BJ (cell line): ENCODE results near the gene TEX30. TPM values are rescaled to one million over a fixed set of nuclear protein-coding genes. Genes with fewer than 3 reads are reported as not detected.
"Not testable (repeated sequence)": the region's sequence is repeated elsewhere in the genome, so short reads cannot be mapped to it uniquely, and the experiment has no call there.

ENCODE experiments used
- CTCF ChIA-PET: fragments of 350-600 bp; formaldehyde crosslinking; extraction: SDS; loops from one replicate; lab custom pipeline; 2021; ENCODE audit warnings: antibody characterized with exemption, inconsistent platforms; lab: Yijun Ruan, JAX
- POLR2A ChIA-PET: fragments of 300-600 bp; sonication (Branson Sonifier 250); formaldehyde crosslinking; extraction: SDS; loops from one replicate; lab custom pipeline; 2021; ENCODE audit warnings: antibody characterized with exemption; lab: Charles Lee
- DNase-seq: peaks from one replicate; pipeline ENCODE4 v3.0.0-alpha.2; 2011; ENCODE audit warnings: low read depth
- H3K27me3 ChIP-seq: 2 replicates; pipeline ENCODE4 v1.6.0; 2011; ENCODE audit warnings: low read length; ENCODE audit not compliant: control insufficient read depth, insufficient read depth
- H3K36me3 ChIP-seq: 2 replicates; pipeline ENCODE4 v1.5.1; 2011; ENCODE audit warnings: low read length; ENCODE audit not compliant: control insufficient read depth, insufficient read depth
- H3K4me3 ChIP-seq: 2 replicates; pipeline ENCODE4 v1.5.1; 2011; ENCODE audit warnings: low read depth, mild to moderate bottlenecking, control low read depth, low read length
- polyA plus RNA-seq: library from polyadenylated mRNA; depleted of rRNA; stranded (reverse); fragments of >200 nt; gene quantifications from 2 replicates; pipeline ENCODE4 v1.2.3, GENCODE V29; 2011
- TF ChIP-seq, protein P1 (sequence below): IDR thresholded peaks from 2 replicates; pipeline ENCODE4 v1.5.1; 2011; ENCODE audit warnings: low read depth, mild to moderate bottlenecking, control low read depth, inconsistent platforms, low read length, moderate library complexity; ENCODE audit not compliant: insufficient read depth

TEX30 gene
- polyA plus RNA-seq, 1 experiment: 5.5 TPM

- TF ChIP-seq, protein P1, sequence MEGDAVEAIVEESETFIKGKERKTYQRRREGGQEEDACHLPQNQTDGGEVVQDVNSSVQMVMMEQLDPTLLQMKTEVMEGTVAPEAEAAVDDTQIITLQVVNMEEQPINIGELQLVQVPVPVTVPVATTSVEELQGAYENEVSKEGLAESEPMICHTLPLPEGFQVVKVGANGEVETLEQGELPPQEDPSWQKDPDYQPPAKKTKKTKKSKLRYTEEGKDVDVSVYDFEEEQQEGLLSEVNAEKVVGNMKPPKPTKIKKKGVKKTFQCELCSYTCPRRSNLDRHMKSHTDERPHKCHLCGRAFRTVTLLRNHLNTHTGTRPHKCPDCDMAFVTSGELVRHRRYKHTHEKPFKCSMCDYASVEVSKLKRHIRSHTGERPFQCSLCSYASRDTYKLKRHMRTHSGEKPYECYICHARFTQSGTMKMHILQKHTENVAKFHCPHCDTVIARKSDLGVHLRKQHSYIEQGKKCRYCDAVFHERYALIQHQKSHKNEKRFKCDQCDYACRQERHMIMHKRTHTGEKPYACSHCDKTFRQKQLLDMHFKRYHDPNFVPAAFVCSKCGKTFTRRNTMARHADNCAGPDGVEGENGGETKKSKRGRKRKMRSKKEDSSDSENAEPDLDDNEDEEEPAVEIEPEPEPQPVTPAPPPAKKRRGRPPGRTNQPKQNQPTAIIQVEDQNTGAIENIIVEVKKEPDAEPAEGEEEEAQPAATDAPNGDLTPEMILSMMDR: no peak
- no peak overlapping the region for H3K4me3 ChIP-seq
- H3K36me3 ChIP-seq: peaks cover 2% of the 10 kb centered on the region
- DNase-seq: no peak
- POLR2A ChIA-PET: no interaction called here
- CTCF ChIA-PET: no interaction called here
- H3K27me3 ChIP-seq: no peaks in the 10 kb centered on the region
Measured at GRCh38 chr13:102793611-102794355, 20.2 kb upstream of the TEX30 start.

GRCh38 chr13:102792396-102792795 is 18.8 kb upstream of the TEX30 start:
- ChIA-PET POLR2A (no interaction called here), CTCF (no interaction called here)
- Histone ChIP-seq H3K36me3 (peaks cover 2% of the 10 kb centered on the region), H3K27me3 (no peaks in the 10 kb centered on the region), H3K4me3 (no peak overlapping the region)
- DNase-seq: no peak
- TF ChIP-seq, protein P1: no peak

GRCh38 chr13:102788683-102789082 is 15.1 kb upstream of the TEX30 start:
- no peak for DNase-seq
- peaks cover 3% of the 10 kb centered on the region for H3K36me3 ChIP-seq
- no peak overlapping the region for H3K4me3 ChIP-seq
- POLR2A ChIA-PET: no interaction called here
- CTCF ChIA-PET: interaction anchor here (2.3 kb wide), 1 partner anchor 10 kb away, joined by 10 read pairs; the partner anchor contains the start of genes BIVM and POGLUT2
- no peaks in the 10 kb centered on the region for H3K27me3 ChIP-seq
- TF ChIP-seq, protein P1: no peak

DNA sequence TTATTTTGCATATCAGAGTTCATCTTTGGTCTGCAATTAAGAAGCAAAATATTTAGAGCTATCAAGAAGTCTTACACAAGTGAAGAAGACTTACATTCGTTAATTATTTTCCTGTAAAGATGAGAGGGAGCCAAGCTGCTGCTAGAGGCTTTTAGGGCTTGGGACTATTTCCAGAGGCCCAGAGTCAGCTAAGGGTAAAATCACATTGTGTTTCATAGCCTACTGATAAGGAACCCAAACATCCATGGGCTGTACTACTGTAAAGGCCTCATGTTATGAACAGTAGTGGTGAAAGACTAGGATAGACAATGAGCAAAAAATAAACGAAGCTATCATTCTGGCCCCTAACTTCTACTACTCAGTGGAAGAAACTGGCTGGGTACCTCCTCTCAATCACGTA is 10.9 kb upstream of the TEX30 start:
- no peak overlapping the region for H3K4me3 ChIP-seq
- TF ChIP-seq, protein P1: no peak
- H3K27me3 ChIP-seq: no peaks in the 10 kb centered on the region
- CTCF ChIA-PET: interaction anchor here (0.8 to 1.2 kb wide), 4 partner anchors 8 to 12 kb away, joined by 3 read pairs; partner anchors contain the start of gene TEX30
- no peak for DNase-seq
- POLR2A ChIA-PET: no interaction called here
- peaks cover 1% of the 10 kb centered on the region; the same call in 1 of the 2 replicates for H3K36me3 ChIP-seq

DNA sequence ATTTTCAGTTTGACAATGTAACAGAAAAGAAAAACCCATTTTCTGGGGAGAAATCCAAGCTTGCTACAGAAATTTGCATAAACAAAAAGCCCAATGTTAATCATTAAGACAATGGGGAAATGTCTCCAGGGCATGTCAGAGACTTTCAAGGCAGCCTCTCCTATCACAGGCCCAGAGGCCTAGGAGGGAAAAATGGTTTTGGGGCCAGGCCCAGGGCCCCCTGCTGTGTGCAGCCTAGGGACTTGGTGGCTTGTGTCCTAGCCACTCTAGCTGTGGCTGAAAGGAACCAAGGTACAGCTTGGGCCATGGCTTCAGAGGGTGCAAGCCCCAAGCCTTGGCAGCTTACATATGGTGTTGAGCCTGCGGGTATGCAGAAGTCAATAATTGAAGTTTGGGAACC is 8.0 kb upstream of the TEX30 start:
- Histone ChIP-seq H3K36me3 (peaks cover 1% of the 10 kb centered on the region; the same call in 1 of the 2 replicates), H3K4me3 (no peak overlapping the region), H3K27me3 (no peaks in the 10 kb centered on the region)
- TF ChIP-seq, protein P1: no peak
- ChIA-PET CTCF (no interaction called here), POLR2A (no interaction called here)
- DNase-seq: no peak

GRCh38 chr13:102780656-102781055 is 7.1 kb upstream of the TEX30 start:
- H3K36me3 ChIP-seq, H3K27me3 ChIP-seq, DNase-seq, H3K4me3 ChIP-seq, POLR2A ChIA-PET, CTCF ChIA-PET: not testable (repeated sequence)
